ENCODE results near the gene SMKR1. TPM values are rescaled to one million over a fixed set of nuclear protein-coding genes. Genes with fewer than 3 reads are reported as not detected.

SMKR1 gene
- total RNA-seq, 2 experiments from 2014 or later, result 2.6 to 3.6 TPM

DNA sequence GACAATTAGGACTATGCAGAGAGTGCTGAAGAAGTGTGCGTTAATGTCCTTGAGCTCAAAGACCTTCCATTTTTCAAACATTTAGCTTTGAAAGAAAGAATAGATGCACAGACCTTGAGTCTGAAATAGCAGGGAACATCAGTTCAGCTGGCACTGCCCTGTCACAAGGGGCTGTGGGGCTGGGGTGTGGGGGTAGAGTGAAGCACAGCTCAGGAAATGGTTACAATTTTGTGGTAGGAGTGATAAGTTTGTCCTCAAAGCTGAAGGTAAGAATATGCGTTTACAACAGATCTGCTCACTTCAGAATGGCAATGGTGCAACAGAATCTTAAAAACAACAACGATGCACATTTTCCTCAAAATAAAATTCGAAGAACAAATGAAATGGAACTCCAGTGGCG is 33.6 kb downstream of the SMKR1 start:
- ChIA-PET POLR2A (no interaction called here), CTCF (no interaction called here)
- intact Hi-C loops (cut with micrococcal nuclease), result no loop called here
- peak; percentile 56 for DNase-seq
- Mint-ChIP-seq H3K9me3 (no peaks in the 10 kb centered on the region), H3K36me3 (ENCODE audit: low read depth) (no peaks in the 10 kb centered on the region), H3K27ac (peak overlapping the region; percentile 39), H3K4me1 (ENCODE audit: low read depth) (peaks cover 19% of the 10 kb centered on the region), H3K27me3 (no peaks in the 10 kb centered on the region), H3K4me3 (peak overlapping the region; percentile 6)
- ATAC-seq, result peak; percentile 67
- no peak for TF ChIP-seq CTCF (IDR thresholded peaks at IDR 0.05)

DNA sequence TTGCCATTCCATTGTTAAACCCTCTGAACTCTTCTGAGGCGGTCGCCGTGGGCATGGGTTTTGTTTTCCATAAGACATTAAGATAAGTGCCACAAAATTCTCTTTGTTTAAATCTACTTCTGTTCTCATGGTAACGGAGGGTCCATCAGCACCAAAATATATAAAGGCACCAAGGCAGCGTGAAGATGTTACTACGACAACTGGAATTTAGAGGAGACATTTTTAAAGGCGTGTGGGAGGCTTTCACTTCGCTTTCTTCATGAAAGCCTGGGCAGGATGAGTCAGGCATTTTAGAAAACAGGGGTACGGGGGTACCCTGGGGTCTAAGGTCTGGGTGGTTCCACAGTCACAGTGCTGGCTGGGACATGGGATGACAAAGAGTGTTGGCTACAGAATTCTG is 34.0 kb downstream of the SMKR1 start:
- intact Hi-C loops (cut with micrococcal nuclease), result no loop called here

DNA sequence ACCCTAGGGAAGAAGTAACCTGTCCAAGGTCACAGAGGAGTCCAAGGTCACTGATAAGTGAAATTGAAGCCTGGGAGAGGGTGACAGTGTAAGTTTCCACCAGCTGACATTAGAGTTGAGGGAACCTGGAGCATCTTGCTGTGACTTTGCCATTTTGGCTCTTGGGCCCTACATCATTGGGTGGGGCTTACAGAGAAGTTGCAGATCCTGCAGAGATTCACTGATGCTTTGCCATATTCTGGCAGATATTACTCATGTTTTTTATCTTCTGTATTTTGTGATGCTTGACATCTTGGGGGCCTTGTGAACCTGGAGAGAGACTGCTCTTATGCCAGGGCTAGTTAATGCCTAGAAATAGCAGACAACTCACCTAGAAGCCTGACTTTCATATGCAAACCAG is 36.5 kb downstream of the SMKR1 start:
- ChIA-PET POLR2A (no interaction called here), CTCF (no interaction called here)
- Mint-ChIP-seq H3K4me1 (ENCODE audit: low read depth) (peaks cover 17% of the 10 kb centered on the region), H3K27me3 (no peaks in the 10 kb centered on the region), H3K36me3 (ENCODE audit: low read depth) (no peaks in the 10 kb centered on the region), H3K27ac (no peak overlapping the region), H3K4me3 (no peak overlapping the region), H3K9me3 (no peaks in the 10 kb centered on the region)
- DNase-seq, result no peak
- intact Hi-C loops (cut with micrococcal nuclease), result no loop called here
- ATAC-seq, result peak; percentile 34
- TF ChIP-seq CTCF (IDR thresholded peaks at IDR 0.05), result no peak

More for the DNA sequence above, 34.0 kb downstream of the SMKR1 start:
- DNase-seq, result peak; percentile 27
- peaks cover 16% of the 10 kb centered on the region for H3K4me1 Mint-ChIP-seq (ENCODE audit: low read depth)
- H3K27me3 Mint-ChIP-seq, result no peaks in the 10 kb centered on the region
- ATAC-seq, result peak; percentile 48
- CTCF ChIA-PET, result no interaction called here
- H3K4me3 Mint-ChIP-seq, result peak overlapping the region; percentile 6
- TF ChIP-seq CTCF (IDR thresholded peaks at IDR 0.05), result no peak
- H3K36me3 Mint-ChIP-seq (ENCODE audit: low read depth), result no peaks in the 10 kb centered on the region
- POLR2A ChIA-PET, result no interaction called here
- no peaks in the 10 kb centered on the region for H3K9me3 Mint-ChIP-seq
- peak overlapping the region; percentile 69 for H3K27ac Mint-ChIP-seq

GRCh38 chr7:129540340-129540739 is 38.0 kb downstream of the SMKR1 start:
- H3K4me1 Mint-ChIP-seq (ENCODE audit: low read depth), result peaks cover 17% of the 10 kb centered on the region
- CTCF ChIA-PET, result no interaction called here
- intact Hi-C loops (cut with micrococcal nuclease), result no loop called here

GRCh38 chr7:129544700-129545099 is 42.4 kb downstream of the SMKR1 start:
- Mint-ChIP-seq H3K9me3 (no peaks in the 10 kb centered on the region), H3K4me1 (ENCODE audit: low read depth) (peaks cover 2% of the 10 kb centered on the region), H3K27ac (no peak overlapping the region), H3K27me3 (no peaks in the 10 kb centered on the region), H3K36me3 (ENCODE audit: low read depth) (no peaks in the 10 kb centered on the region), H3K4me3 (no peak overlapping the region)
- intact Hi-C loops (cut with micrococcal nuclease), result no loop called here
- TF ChIP-seq CTCF (IDR thresholded peaks at IDR 0.05), result no peak
- POLR2A ChIA-PET, result no interaction called here
- DNase-seq (no peak), ATAC-seq (no peak)
- CTCF ChIA-PET, result interaction anchor here (0.9 kb wide), 1 partner anchor 205 kb away, joined by 3 read pairs; no protein-coding TSS in a partner anchor

More at GRCh38 chr7:129540340-129540739, 38.0 kb downstream of the SMKR1 start:
- no peaks in the 10 kb centered on the region for H3K9me3 Mint-ChIP-seq
- no peak for TF ChIP-seq CTCF (IDR thresholded peaks at IDR 0.05)
- H3K27ac Mint-ChIP-seq, result no peak overlapping the region
- DNase-seq (no peak), ATAC-seq (no peak)
- H3K36me3 Mint-ChIP-seq (ENCODE audit: low read depth), result no peaks in the 10 kb centered on the region
- H3K27me3 Mint-ChIP-seq, result no peaks in the 10 kb centered on the region
- POLR2A ChIA-PET, result interaction anchor here (0.6 kb wide), 1 partner anchor 1607 kb away, joined by 3 read pairs; no protein-coding TSS in a partner anchor
- H3K4me3 Mint-ChIP-seq, result no peak overlapping the region

Data from activated CD8-positive, alpha-beta T cell treated with anti-CD3 and anti-CD28 coated beads for 36 hours (primary cell).